DMS53 treated with DMSO at 0.1 percent for 48 hours (cell line): ENCODE data around the gene SLC35F5.
"Not testable (repeated sequence)": the region's sequence is repeated elsewhere in the genome, so short reads cannot be mapped to it uniquely, and the experiment has no call there.

ENCODE experiments used
- DNase-seq: peaks from one replicate; lab custom pipeline; 2025; ENCODE audit not compliant: unreplicated experiment; lab: John Stamatoyannopoulos, UW

SLC35F5 gene

GRCh38 chr2:113698892-113699447 is 57.5 kb downstream of the SLC35F5 start:
- no peak for DNase-seq

GRCh38 chr2:113698251-113698650 is 58.2 kb downstream of the SLC35F5 start:
- not testable (repeated sequence) for DNase-seq

GRCh38 chr2:113697516-113697915 is 58.9 kb downstream of the SLC35F5 start:
- DNase-seq = no peak

GRCh38 chr2:113694438-113694837 is 62.0 kb downstream of the SLC35F5 start:
- no peak for DNase-seq

GRCh38 chr2:113692698-113693428 is 63.6 kb downstream of the SLC35F5 start:
- no peak for DNase-seq

- DNase-seq = not testable (repeated sequence)
Measured at GRCh38 chr2:113690871-113691270, 65.6 kb downstream of the SLC35F5 start.

- no peak for DNase-seq
Measured at GRCh38 chr2:113686537-113686936, 69.9 kb downstream of the SLC35F5 start.

- DNase-seq = no peak
Measured at GRCh38 chr2:113685471-113685870, 71.0 kb downstream of the SLC35F5 start.

- no peak for DNase-seq
Measured at GRCh38 chr2:113679457-113679856, 77.0 kb downstream of the SLC35F5 start.

GRCh38 chr2:113677330-113677729 is 79.1 kb downstream of the SLC35F5 start:
- no peak for DNase-seq

- DNase-seq = no peak
Measured at GRCh38 chr2:113676623-113677266, 79.7 kb downstream of the SLC35F5 start.

GRCh38 chr2:113675875-113676274 is 80.6 kb downstream of the SLC35F5 start:
- no peak for DNase-seq

- DNase-seq = no peak
Measured at GRCh38 chr2:113672326-113672932, 84.0 kb downstream of the SLC35F5 start.

- not testable (repeated sequence) for DNase-seq
Measured at GRCh38 chr2:113669013-113669412, 87.4 kb downstream of the SLC35F5 start.

GRCh38 chr2:113664761-113665533 is 91.5 kb downstream of the SLC35F5 start:
- not testable (repeated sequence) for DNase-seq

GRCh38 chr2:113663285-113664060 is 93.0 kb downstream of the SLC35F5 start:
- not testable (repeated sequence) for DNase-seq
